KG1 (cell line): ENCODE data around the gene ANKS3.

ENCODE experiments used
- DNase-seq: peaks from one replicate; lab custom pipeline; 2025; lab: John Stamatoyannopoulos, UW

Gene ANKS3

DNA sequence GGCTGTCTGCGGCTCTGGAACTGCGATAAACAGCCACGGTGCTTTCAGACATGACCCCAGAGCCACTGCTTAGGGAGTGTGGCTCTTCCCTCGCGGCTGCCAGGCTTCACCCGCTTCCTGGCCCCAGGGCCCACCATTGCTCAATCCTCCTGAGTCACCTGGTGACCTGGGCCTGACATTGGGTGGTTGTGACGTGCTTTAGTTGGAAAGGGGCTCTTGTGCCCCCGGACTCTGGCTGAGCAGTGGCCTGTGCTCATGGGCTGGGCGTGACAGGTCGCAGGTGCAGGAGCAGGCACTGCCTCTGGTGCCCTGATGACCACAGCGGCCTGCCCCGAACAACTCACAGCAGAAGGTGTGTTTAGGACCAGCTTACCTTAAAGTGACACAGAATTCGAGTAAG lies 49.3 kb downstream of the ANKS3 start:
- no peak for DNase-seq

DNA sequence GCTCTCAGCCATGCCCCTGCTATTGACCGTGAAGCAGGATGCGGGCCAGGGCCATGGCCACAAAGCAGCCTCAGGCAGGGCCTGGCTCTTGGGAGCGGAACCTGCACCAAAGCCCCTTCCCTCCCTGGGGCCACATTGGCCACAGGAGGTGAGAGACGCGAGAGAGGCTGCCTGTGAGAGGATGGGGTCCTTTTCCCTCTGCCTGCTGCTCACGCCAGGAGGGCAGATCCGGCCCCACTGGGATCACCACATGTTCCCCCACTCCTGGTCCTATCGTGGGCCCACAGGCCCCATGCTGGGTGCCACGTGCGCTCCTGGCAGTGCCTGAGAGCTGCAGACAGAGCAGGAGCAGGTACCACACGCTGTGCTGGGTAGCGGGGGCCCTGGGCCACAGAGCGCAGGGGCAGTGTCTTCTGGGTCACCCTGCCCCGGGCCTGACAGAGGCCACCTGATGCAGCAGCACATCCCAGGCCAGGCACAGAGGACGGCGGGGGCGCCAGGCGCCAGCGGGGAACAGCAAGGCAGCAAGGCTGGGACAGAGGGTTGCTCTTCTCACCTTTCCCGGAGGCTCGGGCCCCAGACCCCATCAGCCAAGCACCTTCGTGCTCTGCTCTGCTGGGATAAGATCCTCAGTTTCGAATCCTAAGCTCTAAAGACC lies 49.9 kb downstream of the ANKS3 start:
- DNase-seq = no peak

DNA sequence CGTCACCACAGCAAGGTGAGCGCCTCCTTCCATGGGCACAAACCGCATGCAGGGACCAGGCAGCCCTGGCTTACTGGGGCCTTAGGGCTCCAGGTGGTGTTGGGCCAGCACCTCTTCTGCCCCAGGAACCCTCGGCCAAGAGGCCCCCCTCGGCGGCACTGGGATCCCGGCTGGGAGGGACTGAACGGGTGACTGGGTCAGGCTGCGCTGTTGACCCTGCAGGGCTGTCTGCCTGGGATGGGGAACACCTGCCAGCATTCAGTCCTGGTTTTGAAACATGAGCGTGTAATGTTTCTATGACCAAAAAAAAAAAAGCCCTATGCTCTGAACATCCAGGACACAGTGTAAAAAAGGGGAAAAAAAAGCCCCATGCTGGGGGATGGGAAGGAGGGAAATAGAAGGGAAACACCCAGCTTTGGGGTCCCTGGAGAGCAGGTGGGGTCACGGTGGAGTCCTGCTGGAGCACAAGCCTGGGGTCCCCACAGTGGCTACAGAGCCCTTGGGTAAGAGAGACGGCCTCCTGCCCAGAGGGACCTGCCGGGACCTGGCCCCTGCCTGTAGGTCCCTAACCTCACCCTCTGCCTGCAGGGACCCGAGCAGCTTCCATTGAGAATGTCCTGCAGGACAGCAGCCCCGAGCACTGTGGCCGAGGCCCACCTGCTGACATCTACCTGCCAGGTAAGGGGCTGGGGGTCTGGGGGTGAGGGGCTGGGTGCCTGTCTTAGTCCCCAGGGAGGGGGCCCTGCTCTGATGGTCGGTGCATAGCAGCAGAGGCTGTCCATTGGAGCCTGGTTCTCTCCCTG lies 50.6 kb downstream of the ANKS3 start:
- DNase-seq = no peak

DNA sequence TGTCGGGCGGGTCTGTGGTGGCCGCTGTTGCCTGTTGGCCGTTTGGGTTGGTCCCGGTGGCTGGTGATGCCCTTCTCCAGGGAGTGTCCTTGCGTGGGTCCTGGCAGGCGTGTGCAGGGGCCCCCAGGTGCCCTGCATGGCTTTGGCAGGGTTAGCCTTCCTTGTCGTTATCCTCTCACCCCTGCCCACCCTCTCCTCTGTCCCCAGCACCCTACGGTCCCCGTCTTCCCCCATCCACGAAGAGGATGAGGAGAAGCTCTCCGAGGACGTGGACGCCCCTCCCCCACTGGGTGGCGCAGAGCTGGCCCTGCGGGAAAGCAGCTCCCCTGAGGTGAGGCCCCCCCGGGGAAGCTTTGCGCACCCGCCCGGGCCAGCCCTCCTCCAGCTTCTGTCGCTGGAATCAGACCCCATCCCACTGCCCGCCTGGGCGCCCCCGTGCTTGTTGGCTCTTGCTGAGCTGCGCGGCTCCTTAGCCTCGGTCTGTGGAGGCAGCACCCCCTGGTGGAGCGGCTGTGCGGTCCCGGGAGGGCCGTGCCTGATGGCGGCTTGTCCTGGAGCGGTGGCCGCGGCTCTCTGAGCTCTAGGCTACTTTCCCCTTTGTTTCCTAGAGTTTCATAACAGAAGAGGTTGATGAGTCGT lies 51.3 kb downstream of the ANKS3 start:
- DNase-seq = no peak

DNA sequence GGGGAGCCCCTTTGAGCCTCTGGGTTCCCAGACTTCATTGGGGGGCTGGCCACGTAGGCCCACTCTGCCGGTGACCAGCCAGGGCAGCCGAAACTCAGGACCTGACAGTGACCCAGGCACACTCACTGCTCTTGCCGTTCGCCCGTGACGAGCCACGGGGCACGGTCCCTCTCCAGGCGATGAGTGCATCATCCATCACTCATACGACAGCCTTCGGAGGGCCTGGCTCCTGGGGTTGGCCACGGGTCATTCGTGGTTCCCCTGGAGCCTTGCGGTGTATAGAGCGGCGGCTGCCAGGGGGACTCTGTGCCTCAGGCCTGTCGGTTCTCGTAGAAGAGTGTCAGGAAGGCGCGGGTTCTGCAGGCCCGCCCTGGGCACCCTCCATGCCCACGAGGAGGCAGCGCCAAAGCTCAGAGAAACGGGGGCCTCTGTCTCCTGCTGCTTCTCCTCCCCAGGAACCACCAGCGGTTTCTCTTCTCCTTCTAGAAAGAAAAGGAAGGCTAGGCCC lies 51.9 kb downstream of the ANKS3 start:
- DNase-seq = no peak

DNA sequence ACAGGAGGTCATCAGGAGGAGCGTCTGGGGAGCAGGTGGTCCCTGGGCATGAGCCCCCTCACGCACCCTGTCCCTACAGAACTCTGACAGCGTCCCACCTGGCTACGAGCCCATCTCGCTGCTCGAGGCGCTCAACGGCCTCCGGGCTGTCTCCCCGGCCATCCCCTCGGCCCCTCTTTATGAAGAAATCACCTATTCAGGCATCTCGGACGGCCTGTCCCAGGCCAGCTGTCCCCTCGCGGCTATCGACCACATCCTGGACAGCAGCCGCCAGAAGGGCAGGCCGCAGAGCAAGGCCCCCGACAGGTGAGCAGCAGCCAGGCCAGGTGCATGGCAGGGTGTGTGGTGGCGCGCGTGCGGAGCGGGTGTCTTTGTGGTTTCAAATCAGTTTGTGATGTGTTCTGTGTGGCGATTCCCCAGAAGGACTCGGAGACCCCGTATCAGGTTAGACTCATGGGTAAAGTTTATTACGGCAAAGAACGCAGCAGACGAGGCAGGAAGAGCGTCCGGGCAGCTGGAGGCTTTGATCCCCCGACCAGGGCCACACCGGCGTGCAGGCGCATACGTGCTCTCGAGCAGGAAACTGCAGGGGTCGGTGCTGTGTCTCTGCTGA lies 52.5 kb downstream of the ANKS3 start:
- no peak for DNase-seq

DNA sequence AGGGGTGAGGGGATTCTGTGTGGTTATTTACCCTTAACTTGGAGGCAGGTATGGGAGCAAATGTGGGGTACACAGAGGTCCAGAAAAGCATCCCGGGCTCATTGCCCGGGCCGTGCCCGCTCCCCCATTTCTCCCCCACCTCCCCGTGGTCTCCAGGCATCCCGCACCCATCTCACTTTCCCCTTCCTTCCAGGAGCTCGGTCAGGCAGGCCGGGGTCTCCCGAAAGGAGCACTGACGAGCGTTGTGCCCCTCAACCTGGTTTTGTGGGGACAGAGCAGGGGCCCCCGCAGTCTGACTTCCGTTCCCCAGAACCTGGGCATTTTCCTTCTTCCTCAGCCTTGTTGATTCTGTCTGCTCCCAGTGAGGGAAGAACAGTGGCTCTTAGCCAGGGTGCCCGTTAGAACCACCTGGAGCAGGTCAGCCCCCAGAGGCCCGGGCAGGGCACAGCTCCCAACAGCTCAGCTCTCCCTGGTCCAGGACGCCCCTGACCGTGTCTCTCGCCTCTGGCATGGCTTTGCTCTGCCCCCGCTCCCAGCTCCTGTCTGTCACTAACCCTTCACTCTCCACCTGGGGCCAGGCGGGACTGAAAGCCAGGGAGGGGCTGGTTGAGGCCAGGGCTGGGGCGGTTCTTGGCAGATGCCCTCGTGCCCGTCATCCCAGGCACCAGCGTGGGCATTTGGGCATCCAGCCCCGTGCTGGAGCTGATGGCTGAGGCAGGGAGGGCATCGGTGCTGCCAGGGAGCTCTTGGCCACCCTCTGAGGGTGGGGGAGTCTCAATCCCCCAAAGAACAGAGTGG lies 53.2 kb downstream of the ANKS3 start:
- DNase-seq = no peak

DNA sequence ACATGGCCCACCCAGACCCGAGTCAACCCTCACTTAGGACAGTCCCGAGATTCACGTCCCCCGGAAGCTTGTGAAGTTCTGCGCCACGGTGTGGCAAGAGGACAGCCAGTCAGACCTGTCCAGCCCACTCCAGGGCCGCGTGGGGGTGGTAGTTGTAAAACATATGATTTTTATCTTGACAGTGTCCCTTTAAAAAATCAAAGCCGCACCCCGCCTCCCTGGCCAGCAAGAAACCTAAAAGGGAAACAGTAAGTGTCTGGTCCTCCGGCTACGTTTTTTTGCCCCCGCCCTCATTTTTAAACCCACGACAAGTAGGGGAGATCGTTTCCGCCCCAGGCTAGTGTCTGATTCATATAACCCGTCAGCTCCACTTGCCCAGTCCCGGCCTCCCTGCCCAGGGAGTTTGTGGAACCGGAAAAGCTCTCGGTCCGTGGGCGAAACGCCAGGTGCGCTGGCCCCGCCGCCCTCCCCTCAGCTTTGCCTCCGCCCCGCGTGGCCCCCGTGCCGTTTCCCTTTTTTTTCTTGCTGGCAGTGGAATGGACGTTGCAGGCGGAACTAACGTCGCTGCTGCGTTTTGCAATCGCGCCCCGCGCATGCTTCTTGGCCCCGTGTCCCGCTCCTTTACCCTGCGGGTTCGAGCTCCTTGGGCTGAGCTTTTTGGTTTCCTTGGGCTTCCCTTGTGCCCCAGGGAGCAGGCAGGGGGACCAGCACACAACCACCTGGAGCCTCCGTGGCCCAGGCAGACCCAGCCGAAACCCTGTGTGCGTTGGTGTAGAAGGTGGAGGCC lies 54.0 kb downstream of the ANKS3 start:
- DNase-seq = no peak

DNA sequence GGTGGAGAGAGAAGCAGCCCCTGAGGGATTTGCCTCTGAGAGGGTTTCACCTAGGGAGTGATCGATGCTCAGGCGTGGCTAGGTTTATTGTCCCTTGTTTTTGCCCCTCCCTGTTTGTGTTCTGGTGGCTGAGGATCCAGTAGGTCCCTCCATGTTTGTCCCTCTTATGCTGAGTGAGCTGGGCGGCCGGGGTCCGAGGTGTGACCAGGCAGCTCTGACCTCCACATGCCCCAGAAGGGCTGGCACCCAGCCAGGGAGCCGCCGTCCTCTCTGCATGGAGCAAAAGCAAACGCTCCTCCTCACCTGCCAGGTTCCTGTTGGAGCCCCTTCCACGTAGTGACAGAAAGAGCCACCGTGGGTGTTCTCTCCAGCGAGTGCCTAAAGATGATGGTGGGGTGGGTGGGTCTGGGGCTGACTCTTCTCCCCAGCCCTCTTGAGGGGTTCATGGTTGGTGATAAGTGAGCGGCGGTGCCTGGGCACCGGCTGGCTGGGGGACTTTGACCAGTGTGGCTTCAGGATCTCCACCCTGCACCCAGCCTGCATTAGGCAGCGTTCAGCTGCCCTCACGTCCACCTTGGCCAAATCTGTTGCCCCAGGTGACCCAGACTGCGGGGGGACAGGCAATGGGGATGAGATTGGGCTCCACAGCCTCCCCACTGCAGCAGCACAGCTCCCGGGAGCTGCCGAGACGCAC lies 54.8 kb downstream of the ANKS3 start:
- DNase-seq = no peak

DNA sequence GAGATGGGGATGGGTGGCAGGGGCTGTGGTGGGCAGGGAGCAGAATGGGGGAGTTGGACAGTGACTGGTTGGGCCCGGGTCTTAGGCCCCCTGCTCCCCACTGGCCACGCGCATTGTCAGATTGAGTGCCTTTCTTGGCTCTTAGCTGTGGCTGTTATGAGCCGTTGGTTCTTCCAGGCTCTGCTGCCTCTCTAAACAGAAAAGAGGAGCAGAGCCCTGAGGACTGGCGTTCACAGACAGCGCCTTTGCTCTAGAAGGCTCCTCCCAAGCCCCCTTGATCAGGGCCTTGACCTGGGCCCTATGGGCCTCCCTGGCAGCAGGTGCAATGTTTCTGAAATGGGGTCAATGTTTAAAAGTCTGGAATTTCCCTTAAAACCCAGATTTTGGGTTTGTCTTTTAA lies 55.5 kb downstream of the ANKS3 start:
- DNase-seq = no peak

DNA sequence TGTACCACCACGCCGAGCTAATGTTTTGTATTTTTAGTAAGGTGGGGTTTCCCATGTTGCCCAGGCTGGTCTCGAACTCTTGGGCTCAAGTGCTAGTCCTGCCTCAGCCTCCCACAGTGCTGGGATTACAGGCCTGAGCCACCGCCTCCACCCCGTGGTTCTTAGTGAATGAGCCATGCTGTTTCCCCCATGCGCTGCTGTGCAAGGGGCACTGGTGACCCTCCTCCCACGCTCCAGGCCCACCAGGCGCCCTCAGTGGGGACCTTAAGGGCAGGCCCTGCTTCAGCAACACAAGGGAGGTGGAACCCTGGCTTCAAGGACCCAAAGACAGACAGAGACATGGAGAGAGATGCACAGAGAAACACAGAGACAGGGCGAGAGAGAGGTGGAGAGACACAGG lies 56.1 kb downstream of the ANKS3 start:
- DNase-seq = no peak

DNA sequence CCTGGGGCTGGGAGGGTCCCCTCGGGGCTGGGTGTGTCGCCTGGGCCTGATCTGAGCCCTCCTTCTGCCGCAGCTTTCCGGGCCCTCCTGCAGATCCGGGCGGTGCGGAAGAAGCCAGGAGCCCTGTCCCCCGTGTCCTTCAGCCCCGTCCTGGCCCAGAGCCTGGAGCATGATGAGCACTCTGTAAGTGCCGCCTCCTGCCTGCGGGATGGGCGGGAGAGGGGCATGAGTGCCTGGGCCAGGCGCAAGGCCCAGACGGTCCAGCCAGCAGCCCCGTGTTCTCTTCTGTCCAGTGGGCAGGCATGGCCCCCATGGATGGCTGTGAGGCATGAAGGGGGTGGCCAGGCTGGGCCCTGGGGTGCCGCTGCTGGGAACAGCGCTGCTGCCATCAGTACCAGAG lies 56.7 kb downstream of the ANKS3 start:
- no peak for DNase-seq

DNA sequence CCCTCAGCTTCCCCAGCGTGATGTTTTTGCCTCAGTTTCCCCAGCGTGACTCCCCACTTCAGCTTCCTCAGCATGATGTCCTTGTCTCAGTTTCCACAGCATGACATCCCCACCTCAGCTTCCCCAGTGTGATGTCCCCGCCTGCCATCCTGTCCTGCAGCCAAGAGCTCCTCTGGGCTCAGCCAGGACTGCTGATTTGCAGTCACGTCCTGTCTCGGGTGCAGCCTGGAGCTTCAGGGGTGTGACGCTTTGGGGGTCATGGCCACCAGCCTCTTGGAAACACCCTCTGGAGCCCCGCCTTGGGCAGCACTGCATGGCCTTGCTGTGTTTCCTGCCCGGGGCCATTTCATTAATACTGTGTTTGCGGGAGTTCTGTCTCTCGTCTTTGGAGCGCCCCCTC lies 57.2 kb downstream of the ANKS3 start:
- no peak for DNase-seq

DNA sequence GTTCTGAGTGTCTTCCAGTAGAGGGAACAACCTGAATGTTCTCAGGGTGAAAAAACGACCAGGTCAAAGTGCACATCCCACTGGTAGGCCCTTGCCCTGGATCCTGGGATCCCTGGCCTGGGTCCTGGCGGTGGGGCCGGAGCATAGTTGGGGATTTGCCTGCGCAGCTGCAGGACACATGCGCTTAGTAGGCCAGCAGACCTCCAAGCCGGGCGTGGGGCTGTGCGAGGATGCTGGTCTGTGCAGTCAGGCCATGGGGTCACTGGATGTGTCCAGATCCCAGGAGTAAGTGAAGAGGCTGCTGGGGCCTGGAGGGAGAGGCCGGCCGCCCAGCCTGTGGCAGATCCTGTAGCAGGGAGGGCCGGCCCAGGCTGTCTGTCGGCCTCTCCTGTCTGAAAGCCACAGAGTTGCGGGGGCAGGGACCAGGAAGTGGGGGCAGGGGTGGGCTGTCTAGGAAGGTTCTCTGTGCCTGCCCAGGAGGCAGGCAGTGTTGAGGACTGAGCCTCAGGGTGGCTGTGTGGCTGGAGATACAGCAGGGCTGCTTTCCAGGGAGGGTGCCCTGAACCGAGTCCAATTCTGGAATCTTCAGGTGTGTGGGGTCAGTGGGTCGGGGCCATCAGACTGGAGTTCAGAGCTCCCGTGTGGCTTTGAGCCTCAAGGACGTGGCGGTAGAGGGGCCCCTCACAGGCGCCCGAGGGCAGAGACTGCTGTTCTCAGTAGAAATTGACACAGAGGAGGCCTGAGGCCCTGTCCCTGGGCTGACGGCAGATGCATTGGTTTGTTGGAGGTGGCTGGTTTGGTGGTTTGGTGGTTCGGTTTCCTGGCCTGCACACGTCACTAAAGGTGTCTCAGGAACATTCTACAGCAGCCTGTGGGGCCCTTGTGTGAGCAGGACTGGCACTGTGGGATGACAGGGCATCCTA lies 57.9 kb downstream of the ANKS3 start:
- peak; percentile 64 for DNase-seq

DNA sequence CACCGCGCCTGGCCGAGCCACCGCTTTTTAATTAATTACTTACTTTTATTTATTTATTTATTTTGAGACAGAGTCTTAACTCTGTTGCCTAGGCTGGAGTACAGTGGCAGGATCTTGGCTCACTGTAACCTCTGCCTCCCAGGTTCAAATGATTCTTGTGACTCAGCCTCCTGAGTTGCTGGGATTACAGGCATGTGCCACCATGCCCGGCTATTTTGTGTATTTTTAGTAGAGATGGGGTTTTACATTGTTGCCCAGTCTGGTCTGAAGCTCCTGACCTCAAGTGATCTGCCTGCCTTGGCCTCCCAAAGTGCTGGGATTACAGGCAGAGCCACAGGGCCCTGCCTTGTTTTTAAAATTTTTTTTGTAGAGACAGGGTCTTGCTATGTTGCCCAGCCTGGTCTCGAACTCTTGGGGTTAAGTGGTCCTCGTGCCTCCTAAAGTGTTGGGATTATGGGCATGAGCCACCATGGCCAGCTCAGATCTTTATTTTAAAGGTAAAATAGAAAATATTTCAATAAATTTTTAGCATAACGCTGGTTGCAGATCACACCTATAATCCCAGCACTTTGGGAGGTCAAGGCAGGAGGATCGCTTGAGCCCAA lies 59.0 kb downstream of the ANKS3 start:
- no peak for DNase-seq

DNA sequence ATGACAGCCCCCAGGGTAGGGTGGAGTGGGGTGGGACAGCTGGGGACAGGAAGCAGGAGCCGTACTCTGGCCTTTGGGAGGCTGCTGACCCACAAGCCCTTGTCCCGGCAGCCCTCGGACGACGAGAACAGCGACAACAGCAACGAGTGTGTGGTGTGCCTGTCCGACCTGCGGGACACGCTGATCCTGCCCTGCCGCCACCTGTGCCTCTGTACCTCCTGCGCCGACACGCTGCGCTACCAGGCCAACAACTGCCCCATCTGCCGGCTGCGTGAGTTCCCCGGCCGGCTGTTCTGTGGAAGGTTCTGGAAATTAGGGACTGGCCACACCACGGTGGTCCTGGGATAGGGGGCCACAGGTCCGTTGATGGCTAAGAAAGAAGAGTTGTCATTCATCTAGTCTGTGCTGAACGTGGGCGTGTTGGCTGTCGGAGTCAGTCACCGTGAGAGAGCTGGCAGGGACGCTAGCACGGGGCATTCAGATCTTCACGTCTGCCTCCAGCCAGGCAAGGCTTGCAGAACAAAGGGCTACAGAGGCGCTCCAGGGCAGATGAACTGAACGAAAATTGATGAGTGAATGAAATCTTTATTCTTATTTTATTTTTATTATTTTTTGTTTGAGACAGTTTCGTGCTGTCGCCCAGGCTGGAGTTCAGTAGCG lies 60.6 kb downstream of the ANKS3 start:
- DNase-seq = no peak

DNA sequence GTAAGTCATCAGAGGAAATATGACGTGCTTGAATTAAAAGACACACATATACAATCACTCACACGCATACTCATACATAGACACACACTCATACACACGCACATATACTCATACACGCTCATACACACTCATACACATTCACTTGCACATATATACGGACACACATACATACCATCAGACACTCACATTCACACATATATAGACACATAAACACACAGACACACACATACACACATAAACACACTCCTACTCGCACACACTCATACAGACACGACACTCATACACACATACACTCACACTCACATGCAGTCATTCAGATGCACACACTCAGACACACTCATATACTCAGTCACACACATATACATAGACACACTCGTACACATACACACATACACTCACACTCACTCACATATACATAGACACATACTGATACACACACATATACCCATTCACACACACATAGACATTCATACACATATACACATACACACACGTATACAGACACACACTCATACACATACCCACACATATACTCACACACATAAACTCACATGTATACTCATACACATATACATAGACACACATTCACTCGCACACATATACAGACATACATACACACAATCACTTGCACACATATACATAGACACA lies 65.6 kb downstream of the ANKS3 start:
- DNase-seq = no peak
